ENCODE results near the gene ADAM12.

DNA sequence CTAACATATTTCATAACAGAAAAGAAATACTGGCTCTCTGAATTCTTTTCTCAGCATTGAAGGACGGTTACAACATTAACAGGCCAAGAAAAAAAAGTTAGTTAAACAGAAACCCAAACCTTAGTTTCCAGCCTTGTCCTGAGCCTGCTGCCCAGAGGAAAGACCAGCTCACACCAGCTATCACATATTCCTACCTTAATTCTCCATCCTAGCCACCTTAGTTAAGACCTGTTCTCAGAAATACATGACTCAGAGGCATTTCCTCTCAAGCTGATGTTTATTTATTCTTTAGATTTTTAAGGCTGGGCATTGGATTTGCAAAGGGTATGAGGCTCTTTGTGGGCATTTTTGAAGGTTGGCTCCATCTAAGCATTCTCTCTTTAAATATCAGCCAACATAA, 34.3 kb upstream of the ADAM12 start:
- no peak for TF ChIP-seq POLR2A (IDR thresholded peaks at IDR 0.05)
- TF ChIP-seq POLR2AphosphoS5 (IDR thresholded peaks at IDR 0.05), result no peak
- TF ChIP-seq, protein P1, sequence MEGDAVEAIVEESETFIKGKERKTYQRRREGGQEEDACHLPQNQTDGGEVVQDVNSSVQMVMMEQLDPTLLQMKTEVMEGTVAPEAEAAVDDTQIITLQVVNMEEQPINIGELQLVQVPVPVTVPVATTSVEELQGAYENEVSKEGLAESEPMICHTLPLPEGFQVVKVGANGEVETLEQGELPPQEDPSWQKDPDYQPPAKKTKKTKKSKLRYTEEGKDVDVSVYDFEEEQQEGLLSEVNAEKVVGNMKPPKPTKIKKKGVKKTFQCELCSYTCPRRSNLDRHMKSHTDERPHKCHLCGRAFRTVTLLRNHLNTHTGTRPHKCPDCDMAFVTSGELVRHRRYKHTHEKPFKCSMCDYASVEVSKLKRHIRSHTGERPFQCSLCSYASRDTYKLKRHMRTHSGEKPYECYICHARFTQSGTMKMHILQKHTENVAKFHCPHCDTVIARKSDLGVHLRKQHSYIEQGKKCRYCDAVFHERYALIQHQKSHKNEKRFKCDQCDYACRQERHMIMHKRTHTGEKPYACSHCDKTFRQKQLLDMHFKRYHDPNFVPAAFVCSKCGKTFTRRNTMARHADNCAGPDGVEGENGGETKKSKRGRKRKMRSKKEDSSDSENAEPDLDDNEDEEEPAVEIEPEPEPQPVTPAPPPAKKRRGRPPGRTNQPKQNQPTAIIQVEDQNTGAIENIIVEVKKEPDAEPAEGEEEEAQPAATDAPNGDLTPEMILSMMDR (IDR thresholded peaks at IDR 0.05), result no peak

All from prostate gland (tissue), 2 donors.